Body of pancreas (tissue), 4 donors: ENCODE results near the gene BOLA3.
A peak's percentile ranks its signal among the peaks of the same experiment; 100 is the strongest.

ENCODE experiments used
- CTCF ChIP-seq, 7 experiments: fragments of 450-650 bp in 4 of 7; fragments of 200-600 bp in 3 of 7; sonication (generic) in 3 of 7; IDR thresholded peaks; one replicate each; pipeline ENCODE4 v1.5.1; 2016 to 2019; ENCODE audit warnings: antibody characterized with exemption in 7 of 7
- POLR2A ChIP-seq, 3 donors: fragments of 450-650 bp; IDR thresholded peaks; one replicate each; pipeline ENCODE4 v1.6.1; 2016; ENCODE audit warnings: antibody characterized with exemption in 3 of 3, mild to moderate bottlenecking in 2 of 3

GRCh38 chr2:74179063-74179865 is 31.6 kb upstream of the BOLA3 start:
- TF ChIP-seq CTCF (IDR thresholded peaks at IDR 0.05), result peak in 6 of 7 experiments; percentile 17 to 86 (median 38)
- TF ChIP-seq POLR2A (IDR thresholded peaks at IDR 0.05), result no peak
